NB4 (cell line): ENCODE data around the gene B3GNT9.

ENCODE experiments used
- POLR2A ChIP-seq: IDR thresholded peaks from 2 replicates; pipeline ENCODE4 v1.6.1; 2011; ENCODE audit warnings: mild to moderate bottlenecking; ENCODE audit not compliant: insufficient read length; ENCODE audit errors: extremely low read depth
- TF ChIP-seq, protein P1 (sequence below): IDR thresholded peaks from one replicate; pipeline ENCODE4 v1.5.1; 2012; ENCODE audit warnings: low read depth, low read length
- TF ChIP-seq, protein P2 (sequence below): IDR thresholded peaks from 2 replicates; pipeline ENCODE4 v1.6.1; 2011; ENCODE audit warnings: low read depth, low read length

GRCh38 chr16:67183627-67184452 is 33.0 kb upstream of the B3GNT9 start, which contains the start of gene MATCAP1:
- peak; percentile 33 for TF ChIP-seq POLR2A
- TF ChIP-seq, protein P1, sequence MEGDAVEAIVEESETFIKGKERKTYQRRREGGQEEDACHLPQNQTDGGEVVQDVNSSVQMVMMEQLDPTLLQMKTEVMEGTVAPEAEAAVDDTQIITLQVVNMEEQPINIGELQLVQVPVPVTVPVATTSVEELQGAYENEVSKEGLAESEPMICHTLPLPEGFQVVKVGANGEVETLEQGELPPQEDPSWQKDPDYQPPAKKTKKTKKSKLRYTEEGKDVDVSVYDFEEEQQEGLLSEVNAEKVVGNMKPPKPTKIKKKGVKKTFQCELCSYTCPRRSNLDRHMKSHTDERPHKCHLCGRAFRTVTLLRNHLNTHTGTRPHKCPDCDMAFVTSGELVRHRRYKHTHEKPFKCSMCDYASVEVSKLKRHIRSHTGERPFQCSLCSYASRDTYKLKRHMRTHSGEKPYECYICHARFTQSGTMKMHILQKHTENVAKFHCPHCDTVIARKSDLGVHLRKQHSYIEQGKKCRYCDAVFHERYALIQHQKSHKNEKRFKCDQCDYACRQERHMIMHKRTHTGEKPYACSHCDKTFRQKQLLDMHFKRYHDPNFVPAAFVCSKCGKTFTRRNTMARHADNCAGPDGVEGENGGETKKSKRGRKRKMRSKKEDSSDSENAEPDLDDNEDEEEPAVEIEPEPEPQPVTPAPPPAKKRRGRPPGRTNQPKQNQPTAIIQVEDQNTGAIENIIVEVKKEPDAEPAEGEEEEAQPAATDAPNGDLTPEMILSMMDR = no peak
- TF ChIP-seq, protein P2, sequence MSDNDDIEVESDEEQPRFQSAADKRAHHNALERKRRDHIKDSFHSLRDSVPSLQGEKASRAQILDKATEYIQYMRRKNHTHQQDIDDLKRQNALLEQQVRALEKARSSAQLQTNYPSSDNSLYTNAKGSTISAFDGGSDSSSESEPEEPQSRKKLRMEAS = peak; percentile 64
